Epithelial cell of esophagus (primary cell): Measurements from ENCODE around the gene RHOD.

Source experiments
- DNase-seq: peaks from one replicate; pipeline ENCODE4 v3.0.0; 2010; ENCODE audit warnings: low read depth
- H3K4me3 ChIP-seq: 2 replicates; pipeline ENCODE4 v1.5.1; 2011; ENCODE audit warnings: mild to moderate bottlenecking, low read length, control low read depth
- TF ChIP-seq, protein P1 (sequence below): IDR thresholded peaks from 2 replicates; pipeline ENCODE4 v1.5.1; 2011; ENCODE audit warnings: low read depth, mild to moderate bottlenecking, low read length, control low read depth, inconsistent platforms; ENCODE audit not compliant: insufficient read depth; ENCODE audit errors: missing control alignments

The RHOD gene

DNA sequence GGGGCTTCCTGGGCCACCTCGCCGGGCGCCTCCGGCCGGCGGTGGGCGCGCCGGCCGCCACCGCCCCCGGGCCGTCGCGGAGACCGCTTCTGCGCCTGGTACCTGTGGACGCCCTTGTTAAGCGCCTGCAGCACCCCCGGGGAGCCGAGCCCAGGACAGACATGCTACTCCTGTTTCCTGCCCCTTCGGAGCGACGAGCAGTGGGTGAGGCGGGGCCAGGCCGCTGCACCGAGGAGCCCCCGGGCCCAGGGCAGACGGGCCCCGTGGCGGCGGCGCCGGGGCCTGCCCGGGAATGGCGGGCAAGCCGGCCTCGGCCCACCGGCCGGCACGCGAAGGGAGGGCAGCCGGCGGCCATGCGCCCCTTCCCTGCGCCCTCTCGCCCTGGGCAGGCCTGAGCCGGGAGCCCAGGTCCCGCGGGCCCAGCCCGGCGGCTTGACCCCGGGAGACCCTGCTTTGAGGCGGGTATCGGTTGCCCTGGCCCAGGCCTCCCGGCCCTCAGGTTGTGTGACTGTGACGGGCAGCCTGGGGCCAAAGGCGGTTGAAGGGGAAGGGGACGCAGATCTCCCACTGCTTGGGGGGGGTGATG lies 61.6 kb downstream of the RHOD start:
- DNase-seq, result peak; percentile 32
- TF ChIP-seq, protein P1, sequence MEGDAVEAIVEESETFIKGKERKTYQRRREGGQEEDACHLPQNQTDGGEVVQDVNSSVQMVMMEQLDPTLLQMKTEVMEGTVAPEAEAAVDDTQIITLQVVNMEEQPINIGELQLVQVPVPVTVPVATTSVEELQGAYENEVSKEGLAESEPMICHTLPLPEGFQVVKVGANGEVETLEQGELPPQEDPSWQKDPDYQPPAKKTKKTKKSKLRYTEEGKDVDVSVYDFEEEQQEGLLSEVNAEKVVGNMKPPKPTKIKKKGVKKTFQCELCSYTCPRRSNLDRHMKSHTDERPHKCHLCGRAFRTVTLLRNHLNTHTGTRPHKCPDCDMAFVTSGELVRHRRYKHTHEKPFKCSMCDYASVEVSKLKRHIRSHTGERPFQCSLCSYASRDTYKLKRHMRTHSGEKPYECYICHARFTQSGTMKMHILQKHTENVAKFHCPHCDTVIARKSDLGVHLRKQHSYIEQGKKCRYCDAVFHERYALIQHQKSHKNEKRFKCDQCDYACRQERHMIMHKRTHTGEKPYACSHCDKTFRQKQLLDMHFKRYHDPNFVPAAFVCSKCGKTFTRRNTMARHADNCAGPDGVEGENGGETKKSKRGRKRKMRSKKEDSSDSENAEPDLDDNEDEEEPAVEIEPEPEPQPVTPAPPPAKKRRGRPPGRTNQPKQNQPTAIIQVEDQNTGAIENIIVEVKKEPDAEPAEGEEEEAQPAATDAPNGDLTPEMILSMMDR, result no peak
- peak overlapping the region; percentile 25 for H3K4me3 ChIP-seq

DNA sequence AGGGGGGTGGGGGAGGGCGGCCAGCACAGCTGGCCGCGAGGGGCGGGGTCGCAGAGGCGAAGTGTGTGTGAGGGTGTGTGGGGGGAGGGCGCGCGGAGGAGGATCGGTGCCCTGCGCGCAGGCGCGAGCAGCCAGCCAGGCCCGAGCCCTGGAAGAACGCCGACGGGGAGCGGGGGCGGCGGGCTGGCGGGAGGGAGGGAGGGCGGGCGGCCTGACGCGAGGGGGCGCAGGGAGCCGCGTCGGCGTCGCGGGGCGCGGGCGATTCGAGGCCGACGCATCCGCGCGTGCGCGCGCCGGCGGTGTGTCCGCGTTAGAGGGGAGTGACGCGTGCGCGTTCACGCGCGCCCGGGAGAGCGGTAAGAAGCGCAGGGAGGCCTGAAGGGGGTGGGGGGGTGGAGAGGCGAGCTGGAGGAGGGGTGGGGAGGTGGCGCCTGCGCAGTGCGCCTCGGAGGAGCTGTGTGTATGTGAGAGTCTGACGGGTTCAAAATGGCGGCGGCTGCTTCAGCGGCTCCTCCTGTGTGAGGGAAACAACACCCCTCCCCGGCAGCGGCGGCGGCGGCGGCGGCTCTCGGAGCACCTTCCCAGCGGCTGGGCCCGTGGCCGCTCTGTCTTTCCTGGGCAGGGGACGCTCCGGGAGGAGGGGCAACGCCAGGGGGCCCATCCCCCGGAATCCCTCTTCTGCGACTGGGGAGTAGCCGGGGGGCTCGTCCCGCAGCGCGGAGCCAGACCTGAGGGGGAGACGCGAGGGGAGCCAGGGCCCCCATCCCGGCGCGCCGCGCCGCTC lies 62.3 kb downstream of the RHOD start, which contains the start of gene KDM2A:
Gene KDM2A (plus strand): TSS at position 463 of the 784 bp plus-strand sequence. CDS start 2,054 bp downstream, outside the sequence.
- H3K4me3 ChIP-seq, result peak within 1 kb of the TSS; percentile 97
- peak; percentile 99 for DNase-seq
- TF ChIP-seq, protein P1, result no peak

DNA sequence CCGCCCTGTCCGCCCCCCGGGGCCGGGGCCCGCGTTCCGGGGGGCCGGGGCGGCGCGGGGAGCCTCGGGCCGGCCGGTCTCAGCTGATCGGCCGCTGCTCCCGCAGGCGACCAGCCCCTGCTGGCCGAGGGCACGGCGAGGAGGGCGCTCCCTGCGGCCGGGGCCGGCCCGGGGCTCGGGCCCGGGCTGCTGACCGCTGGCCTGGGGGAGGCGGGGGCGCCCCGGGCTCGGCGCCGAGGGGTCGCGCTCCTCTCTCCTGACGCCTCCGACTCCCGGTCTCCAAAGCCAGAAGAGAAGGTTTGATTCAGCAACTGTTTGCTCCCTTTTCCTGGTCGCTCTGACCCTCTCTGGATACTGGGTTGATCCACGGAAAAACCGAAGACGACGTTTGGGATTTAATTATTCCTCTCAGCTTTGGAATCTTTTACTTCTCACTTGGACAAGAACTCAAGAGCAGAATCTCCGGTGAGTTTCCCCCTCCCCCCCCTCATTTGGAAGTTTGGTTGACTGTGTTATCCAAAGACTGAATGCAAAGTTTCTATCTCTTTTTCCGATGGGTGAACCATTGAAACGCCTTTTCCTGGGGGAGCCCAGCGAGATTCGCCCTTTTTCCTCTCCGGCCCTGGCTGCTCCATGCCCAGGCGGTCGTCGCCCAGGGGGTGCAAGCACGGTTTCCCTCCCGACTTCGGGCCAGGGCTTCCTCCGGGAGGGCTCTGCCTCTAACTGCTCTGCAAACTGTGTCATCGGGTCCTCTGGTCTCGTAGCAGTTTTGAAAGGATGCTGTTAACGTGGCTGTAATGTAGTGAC lies 63.1 kb downstream of the RHOD start:
- peak overlapping the region; percentile 97 for H3K4me3 ChIP-seq
- DNase-seq, result peak; percentile 23
- TF ChIP-seq, protein P1, result no peak

DNA sequence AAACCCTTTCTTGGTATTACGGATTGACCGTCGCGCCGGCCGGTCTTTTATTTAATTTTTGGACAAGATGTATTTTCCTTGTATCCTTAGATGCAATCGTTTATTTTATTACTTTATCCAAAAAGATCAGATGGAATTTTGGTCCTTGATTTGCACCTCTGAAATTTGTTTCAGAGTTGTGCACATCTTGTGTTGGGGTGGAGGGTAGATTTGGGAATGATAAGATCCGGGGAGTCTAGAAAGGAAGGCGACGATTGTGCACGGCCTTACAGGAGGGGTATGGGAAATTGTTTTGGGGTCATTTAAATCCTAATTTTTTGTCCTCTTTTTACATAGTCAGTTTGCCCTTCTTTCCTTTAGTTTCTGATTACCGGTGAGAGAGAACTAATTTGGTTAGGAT lies 63.8 kb downstream of the RHOD start:
- DNase-seq, result no peak
- TF ChIP-seq, protein P1, result no peak
- peak overlapping the region; percentile 97 for H3K4me3 ChIP-seq

DNA sequence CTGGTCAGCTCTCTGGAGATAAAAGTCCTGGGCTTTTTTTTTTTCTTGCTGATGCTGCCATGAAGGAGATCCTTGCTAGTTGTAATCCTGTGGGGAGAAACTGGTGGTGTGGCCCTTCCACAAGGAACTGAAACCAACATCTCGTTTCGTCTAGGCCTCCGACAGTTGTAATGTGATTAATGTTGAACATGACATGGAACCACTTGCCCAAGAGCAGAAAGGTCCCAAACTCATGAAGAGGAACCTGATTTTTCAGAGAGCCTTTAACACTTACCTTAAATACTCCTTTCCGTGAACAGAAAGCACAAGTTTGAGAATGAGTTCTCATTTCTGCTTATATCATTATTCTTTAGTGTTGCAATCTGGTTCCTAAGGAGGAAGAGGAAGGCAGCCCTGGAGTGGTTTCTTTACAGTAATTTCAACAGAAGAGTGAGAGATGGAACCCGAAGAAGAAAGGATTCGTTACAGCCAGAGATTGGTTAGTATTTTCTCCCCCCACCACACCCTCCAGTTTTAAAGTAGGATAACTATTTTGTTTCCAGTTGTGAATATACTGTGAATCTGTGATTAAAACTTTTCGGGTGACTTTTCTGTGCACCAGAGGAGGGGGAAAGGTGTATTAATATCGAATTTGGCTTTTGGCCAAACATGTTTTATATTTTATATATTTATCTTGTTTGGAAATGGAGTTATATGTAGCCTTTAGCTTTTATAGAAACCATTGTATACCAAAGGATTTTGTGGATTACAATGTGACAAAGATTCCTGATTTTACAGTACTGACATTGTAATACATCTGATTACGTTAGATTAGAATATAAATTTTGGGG lies 64.4 kb downstream of the RHOD start:
- TF ChIP-seq, protein P1, result no peak
- H3K4me3 ChIP-seq, result peak overlapping the region; percentile 97
- peak; percentile 44 for DNase-seq
